ENCODE data around the gene PTMA.

The PTMA gene

DNA sequence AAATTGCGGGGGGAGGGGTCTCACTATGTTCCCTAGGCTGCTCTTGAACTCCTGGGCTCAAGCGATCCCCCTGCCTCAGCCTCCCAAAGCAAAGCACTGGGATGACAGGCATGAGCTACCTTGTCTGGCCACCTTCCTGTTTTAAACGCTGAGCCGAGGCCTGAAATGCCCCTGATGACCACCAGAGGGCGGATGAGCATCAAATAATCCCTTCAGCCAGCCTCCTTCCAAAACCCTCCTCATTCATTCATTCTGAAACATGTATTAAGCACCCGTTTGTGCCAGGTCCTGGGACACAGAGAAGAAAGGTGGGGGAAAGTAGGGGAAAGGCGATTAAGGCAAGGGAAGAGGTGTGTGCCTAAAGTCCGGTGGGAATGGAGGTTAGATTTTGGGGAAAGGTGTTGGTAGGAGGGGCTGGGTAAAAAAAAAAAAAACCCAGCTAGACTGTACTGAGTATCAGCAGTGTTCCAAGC is 30.7 kb upstream of the PTMA start:
- DNase-seq: peak; percentile 71

DNA sequence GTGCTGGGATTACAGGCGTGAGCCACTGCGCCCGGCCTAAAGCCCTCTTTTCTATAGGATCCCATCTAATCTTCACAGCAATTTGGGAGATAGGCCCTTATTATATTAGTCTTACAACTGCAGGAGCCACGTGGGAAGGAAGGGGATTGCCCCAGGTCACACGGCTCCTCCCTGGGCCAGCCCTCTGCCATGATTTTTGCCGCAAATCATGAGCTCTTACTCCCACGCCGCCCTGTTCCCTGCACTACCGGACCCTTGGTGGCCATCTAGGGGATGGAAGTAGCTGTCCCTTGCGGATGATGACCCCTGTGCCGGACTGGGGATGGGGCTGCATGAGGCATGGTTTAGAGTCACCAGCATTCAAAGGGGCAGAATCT is 28.4 kb upstream of the PTMA start:
- no peak for DNase-seq

DNA sequence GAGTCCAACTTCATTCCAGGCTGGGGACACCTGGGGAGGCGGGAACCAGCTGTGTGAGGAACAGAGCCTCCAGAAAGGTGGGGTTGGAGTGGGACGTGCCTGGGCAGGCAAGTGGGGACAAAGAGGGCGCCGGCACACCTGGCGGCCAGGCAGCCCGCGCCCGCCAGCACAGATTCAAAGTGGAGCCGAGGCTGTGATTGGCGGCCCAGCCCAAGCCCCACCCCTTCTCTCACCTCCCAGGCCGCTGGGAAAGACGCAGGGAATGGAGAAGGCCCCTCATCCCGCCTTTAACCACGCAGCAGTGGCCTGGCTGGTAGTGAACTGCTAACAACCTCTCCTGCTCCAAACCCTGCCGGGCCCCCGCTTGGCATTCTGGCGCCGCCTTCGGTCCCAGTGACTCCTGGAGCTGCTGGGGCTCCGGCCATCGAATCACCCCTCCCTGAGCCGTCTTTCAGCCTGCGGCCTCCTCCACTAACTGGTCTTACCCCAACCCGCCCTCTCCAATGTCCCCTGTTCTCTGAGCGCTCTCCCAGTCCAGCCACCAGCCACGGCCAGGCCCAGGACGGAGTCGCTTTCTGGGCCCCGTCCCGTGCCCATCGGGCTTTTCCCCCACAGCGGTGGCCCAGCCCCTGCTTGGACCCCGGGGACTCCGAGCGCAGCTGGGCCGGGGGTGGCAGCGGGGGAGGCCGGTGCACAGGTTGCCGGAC is 27.9 kb upstream of the PTMA start:
- peak; percentile 94 for DNase-seq

DNA sequence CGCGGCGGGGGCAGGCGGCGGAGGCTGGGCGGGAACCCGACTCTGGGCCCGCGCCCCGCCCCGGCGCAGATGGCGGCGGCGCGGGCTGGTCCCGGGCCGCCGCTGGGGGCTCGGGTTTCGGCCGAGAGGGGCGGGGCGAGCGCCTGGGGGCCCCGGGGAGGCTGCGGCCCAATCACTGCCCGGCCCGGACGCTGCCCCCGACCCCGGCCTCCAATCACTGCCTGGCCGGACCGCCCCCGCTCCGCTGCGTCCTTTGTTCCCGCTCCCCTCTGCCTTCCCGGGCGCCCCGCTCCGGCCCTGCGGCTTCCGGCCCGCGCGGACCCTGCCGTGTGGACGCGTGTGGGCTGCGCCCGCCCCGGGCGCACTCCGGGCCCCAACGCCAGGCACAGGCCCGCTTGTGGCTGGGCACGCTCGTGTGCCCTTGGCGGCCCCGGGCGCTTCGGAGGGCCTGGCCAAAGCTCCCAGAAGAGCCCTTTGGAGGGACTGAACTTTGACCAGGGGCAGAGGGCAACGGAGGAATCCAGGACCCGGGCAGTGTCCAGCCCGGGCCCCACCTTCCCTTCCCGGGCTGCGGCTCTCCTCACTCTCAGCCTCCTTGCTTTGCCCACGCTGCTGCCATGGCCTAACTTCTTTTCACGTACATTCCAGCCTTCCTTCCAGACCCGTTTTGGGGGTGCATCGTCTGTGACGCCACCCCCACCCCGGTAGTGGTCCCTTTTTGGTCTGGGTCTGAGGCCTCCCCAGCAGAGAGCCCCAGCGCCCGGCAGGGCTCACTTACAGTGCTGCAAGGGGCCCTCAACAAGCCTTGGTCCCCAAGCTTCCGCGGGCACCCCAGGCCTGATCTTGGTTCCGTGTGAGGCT is 27.1 kb upstream of the PTMA start:
- DNase-seq: peak; percentile 78

DNA sequence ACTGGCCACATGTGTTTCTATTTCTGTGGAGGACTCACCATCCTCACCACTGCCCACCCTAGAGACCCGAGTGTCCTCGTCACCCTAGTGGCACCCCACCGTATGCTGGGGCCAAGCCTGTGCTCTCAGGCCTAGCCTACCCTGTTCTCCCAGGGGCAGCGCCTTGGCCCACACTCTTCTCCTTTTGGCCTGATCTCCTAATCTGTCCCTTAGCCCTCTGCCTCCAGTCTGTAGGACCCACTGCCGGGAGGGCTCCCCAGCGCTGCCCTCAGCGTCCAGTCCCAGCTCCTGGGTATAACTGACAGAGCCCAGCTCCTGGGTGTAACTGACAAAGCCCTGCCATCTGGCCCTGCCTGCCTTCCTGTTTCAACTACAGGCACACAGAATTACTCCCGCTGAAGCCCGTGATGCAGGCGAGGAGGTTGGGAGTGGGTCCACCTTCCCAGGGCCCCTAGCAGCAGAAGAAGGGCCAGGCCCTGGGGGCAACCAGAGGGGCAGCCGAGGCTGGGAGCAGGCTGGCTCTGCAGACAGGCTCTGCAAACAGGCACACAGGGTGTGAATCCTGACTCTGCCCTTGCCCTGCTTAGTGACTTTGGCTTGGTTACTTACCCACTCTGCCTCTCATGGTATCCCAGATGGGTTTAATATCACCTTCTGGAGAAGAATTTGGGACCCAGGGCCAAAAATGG is 25.6 kb upstream of the PTMA start:
- DNase-seq: peak; percentile 30

DNA sequence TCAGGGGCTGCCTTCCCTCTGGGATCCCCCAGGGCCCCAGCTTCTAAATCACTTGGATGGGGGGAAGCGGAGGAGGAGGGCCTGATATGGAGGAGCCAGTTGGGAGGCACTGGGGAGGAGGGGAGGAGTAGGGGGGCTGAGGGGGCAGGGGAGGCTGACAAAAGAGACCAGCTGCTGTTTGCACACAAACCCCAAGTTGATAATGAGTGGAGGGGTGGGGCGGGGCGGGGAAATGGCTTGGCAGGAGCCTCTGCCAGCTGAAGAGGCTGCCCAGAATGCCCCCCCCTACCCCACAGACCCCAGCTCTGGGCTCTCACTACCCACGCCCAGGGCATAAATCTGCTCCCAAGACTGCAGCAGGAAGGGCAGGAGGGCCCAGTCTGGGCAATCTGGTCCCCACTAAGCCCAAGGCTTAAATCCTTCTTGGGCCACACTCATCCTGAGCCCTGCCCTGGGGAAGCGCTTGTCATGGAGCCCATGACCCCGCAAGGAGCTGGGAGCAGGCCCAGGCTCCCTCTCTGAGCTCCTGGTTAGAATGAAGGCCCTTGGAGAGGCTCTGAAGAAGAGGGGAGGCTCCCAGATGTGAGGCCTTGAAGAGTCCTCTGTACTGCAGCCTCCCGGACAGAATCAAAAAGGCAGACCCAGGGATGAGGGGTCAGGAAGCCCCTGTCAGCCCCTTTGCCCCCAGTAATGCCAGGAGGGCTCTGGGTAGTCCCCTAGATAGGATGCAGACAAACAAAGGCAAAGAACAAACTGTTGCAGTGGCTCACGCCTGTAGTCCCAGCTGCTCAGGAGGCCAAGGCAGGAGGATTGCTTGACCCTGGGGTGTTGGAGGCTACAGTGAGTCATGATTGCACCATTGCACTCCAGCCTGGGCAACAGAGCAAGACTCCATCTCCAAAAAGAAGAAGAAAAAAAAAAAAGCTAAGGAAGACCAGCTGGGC is 24.8 kb upstream of the PTMA start:
- peak; percentile 49 for DNase-seq

DNA sequence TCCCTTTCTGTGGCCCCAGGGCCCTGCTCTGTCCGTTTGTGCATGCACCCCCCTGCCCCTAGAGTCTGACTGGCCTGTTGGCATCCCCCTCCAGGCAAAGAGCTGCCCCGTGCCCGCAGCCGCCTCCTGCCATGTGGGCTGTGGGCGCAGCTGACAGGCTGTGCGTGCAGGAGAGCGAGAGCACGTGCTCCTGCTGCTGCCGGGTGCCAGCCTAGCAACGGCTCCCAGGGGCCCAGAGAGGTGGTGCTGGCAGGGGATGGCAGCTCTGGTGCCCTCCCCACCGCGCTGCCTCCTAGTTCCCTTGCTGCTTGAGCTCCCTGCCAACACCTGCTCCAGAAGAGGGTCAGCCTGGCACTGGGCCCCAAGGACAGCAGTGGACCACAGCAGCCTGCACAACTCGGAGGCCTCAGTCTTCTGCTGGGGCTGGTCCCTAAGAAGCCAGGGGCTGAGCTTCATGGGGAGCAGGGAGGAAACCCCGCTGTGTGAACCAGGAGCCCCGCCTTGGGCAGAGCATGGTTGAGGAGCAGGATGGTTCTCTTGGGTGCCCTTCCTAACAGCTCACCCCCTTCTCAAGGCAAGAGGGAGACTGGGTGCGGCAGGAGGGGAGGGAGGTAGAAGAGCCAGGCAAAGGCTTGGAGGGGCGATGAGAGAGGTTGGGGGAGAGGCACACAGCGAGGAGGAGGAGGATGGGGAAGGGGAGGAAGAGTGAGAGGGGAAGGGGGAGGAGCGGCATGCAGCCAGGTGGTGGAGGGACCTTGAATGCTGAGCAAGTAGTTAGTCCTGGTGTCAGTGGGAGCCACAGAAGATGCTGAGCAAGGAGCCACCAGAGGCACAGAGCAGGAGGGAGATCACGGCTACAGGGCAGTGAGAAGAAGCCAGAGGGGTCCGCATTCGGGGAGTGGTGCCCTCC is 23.8 kb upstream of the PTMA start:
- DNase-seq: peak; percentile 55

DNA sequence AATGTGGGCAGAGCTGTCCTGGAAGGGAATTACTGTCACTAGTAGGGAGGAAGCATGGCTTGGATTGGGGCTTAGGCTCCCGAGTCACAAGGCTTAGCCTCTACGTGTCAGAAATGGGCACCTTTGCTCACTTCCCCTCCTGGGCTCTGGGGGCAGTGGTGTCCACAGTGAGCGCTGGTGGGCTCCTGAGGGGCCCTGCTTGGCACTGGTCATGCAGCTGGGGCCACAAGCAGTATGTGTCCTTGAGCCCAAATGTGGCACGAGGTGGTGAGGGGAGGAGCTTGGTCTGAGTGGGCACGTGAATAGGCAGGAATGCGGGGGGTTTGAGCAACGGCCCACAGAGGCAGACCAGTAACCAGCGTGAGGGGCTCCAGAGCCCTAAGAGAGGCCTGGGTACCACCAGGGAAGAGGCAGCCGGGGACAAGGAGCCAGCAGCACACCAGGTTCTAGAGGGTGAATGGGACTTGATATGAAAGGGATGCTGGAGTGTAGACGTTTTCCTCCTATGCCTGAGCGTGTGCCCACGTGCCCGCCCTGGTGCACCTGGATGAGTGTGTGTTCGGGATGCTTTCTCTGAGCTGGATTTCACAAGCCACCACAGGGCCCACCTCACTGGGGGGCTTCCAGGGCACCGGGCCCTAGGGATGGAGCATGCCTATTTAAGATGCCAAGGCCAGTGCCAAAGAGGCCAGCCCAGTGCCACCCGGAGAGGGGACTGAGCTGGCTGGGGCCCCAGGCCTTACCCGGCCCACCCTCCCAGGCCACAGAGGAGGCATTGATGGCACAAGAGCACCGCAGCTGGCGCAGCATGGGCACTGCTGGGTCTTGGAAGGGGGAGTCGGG is 22.8 kb upstream of the PTMA start:
- DNase-seq: no peak

DNA sequence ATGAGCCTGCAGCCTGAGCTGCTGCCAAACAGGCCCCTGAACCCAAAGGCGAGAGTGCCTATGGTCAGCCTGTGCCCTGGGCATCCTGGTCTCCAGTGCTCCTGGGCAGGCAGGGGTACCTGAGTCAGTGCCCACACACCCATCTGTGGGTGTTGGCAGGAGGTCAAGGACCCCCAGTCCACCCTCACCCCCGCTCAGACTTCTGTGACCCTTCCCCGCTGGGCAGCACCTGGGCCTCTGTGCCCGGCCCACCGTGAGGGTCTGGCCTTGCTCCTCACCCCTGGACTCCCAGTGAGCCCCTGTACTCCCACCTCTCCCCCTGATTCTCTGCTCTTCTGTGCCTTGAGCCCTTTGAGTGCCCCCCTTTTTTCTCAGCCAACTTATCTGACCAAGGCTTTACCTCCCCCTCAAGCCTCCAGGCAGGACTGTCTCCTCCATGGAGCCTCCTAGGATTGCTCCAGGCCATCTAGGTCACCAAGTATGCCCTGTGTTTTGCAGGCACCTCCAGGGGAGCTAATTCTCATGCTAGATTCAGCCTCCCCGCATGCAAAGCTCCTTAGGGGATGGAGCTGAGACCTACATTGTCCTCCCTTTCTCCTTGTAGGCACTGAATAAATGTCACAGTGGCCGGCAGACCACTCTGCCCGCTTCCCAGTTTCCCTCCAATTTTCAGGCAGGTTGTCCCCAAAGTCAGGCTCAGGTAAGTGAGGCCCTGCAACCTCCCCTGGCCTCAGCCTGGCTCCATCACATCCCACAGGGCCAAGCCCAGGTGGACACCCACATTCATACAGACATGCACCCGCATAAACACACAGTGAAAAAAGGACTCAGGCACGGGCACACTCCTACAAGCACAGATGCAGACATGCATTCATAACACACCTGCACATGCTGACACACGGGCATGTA is 21.9 kb upstream of the PTMA start:
- DNase-seq: no peak

DNA sequence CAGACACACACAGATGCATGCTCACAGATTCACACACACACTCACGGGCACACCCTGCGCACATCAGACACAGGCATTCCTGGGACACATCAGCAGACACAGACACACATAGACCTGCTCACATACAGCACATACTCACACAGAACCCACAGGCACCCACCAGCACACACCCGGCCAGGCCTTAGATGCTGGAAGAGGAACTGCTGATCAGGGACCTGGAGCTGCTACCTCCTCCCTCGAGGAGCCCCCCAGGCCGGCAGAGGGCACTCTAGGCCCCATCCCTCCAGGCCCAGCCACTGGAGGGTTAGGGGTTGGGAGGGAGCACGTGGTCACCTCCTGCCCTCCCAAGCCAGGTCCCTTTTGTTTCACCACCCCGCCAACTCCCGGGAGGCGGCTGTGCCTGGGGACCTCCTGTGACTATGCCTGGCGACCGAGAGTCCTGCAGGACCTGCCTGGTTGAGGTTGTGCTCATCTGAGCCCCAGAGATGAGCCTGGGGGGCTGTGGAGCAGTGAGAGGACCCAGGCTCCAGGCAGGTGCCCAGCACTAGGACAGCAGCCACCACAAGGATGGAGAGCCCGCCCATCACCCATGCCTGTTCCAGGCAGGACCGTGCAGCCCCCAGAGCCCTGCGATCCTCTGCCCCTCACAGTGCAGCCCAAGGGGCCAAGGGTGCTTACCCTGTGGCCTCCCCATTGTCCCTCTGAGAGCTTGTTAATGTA is 21.0 kb upstream of the PTMA start:
- DNase-seq: peak; percentile 72

DNA sequence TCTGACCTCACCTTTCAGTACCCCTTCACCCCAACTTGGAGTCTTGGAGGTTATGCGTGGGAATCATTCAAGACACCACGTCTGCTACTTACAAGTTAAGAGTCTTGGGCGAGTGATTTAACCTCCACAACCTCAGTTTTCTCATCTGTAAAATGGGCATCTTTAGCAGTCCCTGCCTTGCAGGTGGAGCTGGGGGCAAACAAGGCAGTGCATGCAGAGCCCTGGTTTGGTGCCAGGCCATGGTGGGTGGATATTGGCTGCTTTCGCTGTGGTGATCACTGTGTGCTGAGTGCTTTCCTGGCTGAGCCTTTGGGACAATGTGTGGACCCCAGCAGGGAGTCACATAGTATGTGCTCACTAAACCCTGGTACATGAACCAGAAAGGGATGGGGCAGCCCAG is 20.4 kb upstream of the PTMA start:
- DNase-seq: no peak

DNA sequence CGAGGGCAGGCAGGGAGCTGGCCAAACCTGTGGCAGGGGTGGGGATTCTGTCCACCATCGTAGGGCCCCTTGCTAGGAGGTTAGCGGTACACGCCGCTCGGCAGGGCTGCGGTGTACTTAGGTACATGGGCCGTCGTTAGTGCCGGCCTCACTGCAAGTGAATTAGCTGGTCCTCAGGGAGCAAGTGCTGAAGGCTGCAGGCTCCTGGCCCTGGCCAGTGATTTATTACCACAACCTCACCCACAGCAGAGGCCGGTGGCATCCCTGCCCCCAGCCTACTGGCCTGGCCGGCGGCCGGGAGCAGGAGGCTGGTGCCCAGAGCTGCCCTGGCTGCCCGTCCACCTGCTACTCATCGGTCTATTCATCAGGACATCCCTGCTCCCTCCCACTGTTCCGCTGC is 19.6 kb upstream of the PTMA start:
- DNase-seq: no peak

DNA sequence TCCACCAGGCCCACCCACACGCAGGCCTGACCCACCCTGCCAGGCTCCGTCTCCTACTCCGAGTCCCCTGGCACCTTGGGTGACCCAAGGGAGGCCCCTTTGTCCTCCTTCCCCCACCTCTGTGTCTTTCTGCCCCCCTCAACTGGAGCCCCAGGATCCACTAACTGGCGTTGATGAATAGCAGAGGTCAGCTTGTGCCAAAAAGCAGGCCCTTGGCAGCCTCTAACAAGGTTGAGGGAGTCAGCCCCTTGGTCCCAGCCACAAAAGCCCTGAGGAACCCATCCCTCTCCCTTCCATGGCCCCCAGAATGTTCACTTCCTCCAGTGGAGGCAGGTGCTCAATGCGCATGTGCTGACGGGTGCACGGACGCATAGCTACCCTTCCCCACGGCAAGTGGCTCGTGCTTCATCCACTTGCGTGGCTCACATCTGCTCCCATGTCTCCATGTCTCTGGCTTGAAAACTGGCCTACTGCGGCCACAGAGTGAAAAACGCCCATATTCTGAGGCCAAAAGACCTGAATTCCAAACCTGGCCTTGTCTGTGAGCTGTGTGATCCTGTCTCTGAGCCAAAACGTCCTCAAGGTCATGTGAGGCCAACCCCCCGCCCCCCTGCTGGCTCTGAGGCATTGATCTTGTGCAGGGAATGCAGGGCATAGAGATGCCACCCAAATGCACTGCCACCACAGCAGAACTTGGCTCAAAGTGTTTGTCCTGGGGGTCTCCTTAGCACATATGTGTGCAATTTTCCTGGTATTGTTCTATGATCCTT is 19.0 kb upstream of the PTMA start:
- no peak for DNase-seq

DNA sequence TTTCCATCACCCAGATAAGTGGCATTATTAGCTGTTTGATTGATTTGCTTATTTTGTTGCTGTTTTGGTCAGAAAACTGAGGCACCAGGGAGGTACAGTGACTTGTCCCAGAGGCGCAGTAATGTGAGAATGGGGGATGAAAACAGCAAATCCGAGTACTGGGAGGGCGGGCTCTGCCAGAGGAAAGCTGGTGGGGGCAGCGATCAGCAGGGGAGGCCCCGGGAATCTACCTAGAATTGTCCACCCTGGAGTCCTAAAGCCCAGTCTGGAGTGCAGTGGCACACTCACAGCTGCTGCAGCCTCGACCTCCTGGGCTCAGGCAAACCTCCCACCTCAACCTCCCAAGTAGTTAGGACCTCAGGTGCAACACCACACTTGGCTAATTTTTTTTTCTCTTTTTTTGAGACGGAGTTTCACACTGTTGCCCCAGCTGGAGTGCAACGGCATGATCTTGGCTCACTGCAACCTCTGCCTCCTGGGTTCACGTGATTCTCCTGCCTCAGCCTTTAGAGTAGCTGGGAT is 17.0 kb upstream of the PTMA start:
- no peak for DNase-seq

DNA sequence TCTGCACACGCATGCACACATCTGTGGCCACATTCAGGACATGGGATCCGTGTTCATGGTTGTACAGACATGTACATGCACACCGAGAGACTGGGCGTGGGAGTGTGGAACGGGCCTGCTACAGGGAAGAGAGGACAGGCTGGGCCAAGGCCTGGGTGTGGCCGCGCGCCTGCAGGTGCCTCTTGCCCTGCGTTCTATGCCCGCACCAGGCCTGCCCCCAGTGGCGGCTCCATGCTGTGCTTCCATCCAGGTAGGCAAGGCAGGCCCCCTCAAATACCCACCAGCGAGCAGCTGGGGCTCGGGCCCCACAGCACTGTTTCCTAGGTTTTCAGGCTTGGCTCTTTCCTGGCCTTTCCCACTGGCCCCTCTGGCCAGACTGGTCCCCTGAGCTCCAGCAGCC is 15.5 kb upstream of the PTMA start:
- no peak for DNase-seq

DNA sequence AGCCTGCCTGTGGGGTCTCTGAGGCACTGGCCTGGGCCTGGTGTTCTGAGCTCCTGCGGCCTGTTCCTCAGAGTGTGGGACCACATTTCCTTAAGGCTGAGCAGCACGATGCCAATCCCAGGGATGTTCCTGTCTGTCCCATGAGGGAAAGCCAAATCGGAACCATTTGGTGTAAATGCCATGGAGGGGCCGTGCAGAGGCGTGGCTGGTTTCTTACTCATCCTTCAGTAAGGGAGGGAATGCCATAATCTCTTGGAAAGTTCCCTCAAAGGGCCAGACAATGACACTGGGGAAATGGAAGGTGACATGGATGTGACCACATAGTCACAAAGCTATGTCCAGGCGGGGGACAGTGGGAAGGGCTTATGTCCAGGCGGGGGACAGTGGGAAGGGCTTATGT is 14.4 kb upstream of the PTMA start:
- DNase-seq: no peak

DNA sequence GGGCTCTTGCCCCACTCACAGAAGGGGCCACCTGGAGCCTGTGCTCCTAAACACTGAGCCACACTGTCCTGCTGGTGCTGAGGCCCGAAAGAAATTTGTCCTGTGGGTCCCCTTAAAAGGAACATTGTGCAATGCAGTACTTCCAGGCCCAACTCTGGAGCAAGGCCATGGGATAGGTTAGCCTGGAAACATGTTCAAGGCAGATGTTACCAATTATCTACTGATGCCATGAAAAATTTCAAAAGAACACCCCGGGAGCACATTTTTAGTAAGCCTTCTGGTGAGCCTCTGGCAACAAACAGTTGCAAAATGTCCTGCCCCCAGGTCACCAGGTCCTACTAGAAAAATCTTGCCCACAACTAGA is 12.3 kb upstream of the PTMA start:
- no peak for DNase-seq

DNA sequence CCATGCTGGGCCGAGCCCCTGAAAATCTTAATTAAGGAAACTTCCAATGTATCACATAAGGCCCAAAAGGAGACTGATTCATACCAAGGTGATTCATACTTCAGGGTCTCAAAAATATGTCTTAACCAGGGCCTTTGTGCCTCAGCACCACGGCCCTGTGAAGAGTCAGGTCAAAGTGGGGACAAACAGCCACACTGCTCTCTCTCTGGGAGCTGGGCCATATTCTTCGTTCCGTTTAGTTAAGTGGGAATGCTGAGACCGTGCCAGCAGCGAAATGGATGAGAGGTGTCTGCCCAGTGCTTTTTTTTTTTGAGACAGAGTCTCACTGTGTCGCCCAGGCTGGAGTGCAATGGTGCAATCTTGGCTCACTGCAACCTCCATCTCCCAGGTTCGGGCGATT is 9.3 kb upstream of the PTMA start:
- no peak for DNase-seq
